SU-DHL-6 (cell line): ENCODE measurements around the gene TRIM63.

ENCODE experiments used
- CTCF ChIP-seq: fragments of 200-600 bp; sonication (generic); IDR thresholded peaks from one replicate; pipeline ENCODE4 v1.5.1; 2017; ENCODE audit warnings: antibody characterized with exemption, mild to moderate bottlenecking, low read length, moderate library complexity; ENCODE audit not compliant: insufficient read depth, poor library complexity, severe bottlenecking
- EZH2phosphoT487 ChIP-seq: fragments of 200-600 bp; sonication (generic), shearing (Covaris generic); conservative IDR thresholded peaks from 2 replicates; pipeline ENCODE4 v1.6.1; 2018; ENCODE audit warnings: mild to moderate bottlenecking, antibody characterized with exemption, low read length, moderate library complexity, mixed read lengths

DNA sequence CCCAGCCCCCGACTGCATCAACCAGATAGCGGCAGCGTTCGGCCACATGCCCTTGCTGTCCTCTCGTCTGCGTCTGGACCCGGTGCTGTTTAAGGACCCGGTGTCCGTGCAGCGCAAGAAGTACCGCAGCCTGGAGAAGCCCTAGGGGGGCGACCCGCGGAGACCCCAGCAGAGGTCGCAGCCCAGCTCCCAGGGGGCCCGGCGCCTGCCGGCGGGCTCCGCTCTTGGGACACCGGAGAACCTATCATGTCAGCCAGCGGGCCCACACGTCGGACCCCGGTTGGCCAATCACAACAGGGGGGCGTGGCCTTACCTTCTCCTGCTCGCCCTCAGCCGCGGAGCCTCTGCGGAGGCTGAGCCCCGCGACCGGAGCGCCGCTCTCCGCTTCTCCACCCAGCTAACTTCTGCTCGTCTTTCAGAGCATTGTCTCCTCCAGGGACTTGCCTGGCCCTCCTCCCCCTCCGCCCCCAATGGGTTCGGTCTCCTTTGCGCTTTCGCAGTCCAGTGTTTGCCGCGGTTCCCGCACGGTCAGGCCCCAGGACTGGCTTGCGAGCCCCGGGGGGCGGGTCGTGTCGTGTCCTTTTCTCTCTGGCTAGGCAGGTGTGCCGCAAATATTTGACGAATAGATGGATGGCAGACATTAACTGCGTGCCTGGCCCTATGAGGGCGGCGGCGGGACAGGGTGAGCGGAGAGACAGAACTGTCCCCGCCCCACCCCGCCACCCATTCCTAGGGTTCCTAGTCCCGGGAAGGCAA, 32.0 kb downstream of the TRIM63 start:
- TF ChIP-seq CTCF (no peak), EZH2phosphoT487 (no peak)
